Testis (tissue), 2 donors: ENCODE measurements around the gene C10orf120.

ENCODE experiments used
- CTCF ChIP-seq, 3 experiments: fragments of 450-650 bp in 2 of 3; fragments of 200-600 bp in 1 of 3; sonication (generic) in 1 of 3; IDR thresholded peaks; one replicate each; pipeline ENCODE4 v1.5.1; 2016 to 2019; ENCODE audit warnings: antibody characterized with exemption in 3 of 3, mild to moderate bottlenecking in 2 of 3, moderate library complexity in 1 of 3
- POLR2A ChIP-seq: fragments of 450-650 bp; IDR thresholded peaks from one replicate; pipeline ENCODE4 v1.6.1; 2017; ENCODE audit warnings: antibody characterized with exemption, mild to moderate bottlenecking, moderate library complexity

GRCh38 chr10:122665946-122666345, 33.7 kb downstream of the C10orf120 start:
- no peak for TF ChIP-seq POLR2A
- no peak for TF ChIP-seq CTCF (IDR thresholded peaks at IDR 0.05)
